SK-N-SH (cell line): ENCODE results near the gene NUP42. TPM values are rescaled to one million over a fixed set of nuclear protein-coding genes. Genes with fewer than 3 reads are reported as not detected.

Source experiments
- CTCF ChIA-PET: fragments of 300-600, 350-600 bp; formaldehyde crosslinking; extraction: SDS; loops from one replicate; lab custom pipeline; 2021; lab: Yijun Ruan, JAX
- POLR2A ChIA-PET: fragments of 350-600 bp; sonication (Branson Sonifier 250); formaldehyde crosslinking; extraction: SDS; loops from one replicate; lab custom pipeline; 2020; ENCODE audit warnings: antibody characterized with exemption, inconsistent platforms; lab: Yijun Ruan, JAX
- DNase-seq: peaks from one replicate; pipeline ENCODE4 v3.0.0; 2012
- H2AFZ ChIP-seq: fragments of 200-600 bp; sonication (generic); 2 replicates; pipeline ENCODE4 v1.8.1; 2016; ENCODE audit warnings: antibody characterized with exemption, mild to moderate bottlenecking, low read depth
- H3F3A ChIP-seq: fragments of 200-600 bp; sonication (generic); replicated peaks from 2 replicates; pipeline ENCODE3; 2016; ENCODE audit warnings: antibody characterized with exemption, mild to moderate bottlenecking; ENCODE audit not compliant: insufficient read depth
- H3K27ac ChIP-seq, 2 experiments: fragments of 200-500 bp in 1 of 2; fragments of 200-600 bp in 1 of 2; sonication (Bioruptor generic) in 1 of 2; sonication (generic), shearing (Covaris generic) in 1 of 2; 2 replicates each; pipeline versions ENCODE4 v1.5.1 to v1.6.1; 2014 to 2016; ENCODE audit warnings: low read depth in 2 of 2, inconsistent platforms in 1 of 2, low read length in 1 of 2, mild to moderate bottlenecking in 1 of 2, mixed read lengths in 1 of 2
- H3K27me3 ChIP-seq: fragments of 200-600 bp; sonication (generic), shearing (Covaris generic); 2 replicates; pipeline ENCODE4 v1.6.1; 2016; ENCODE audit warnings: mixed run types; ENCODE audit not compliant: insufficient read depth
- H3K36me3 ChIP-seq, 2 experiments: fragments of 200-500 bp in 1 of 2; fragments of 200-600 bp in 1 of 2; sonication (Bioruptor generic) in 1 of 2; sonication (generic) in 1 of 2; replicated peaks in 1 of 2; 2 replicates each; pipeline versions ENCODE3 to v1.5.1; 2014 to 2016; ENCODE audit warnings: low read length in 1 of 2, mild to moderate bottlenecking in 1 of 2; ENCODE audit not compliant: insufficient read depth in 2 of 2, control insufficient read depth in 1 of 2
- H3K4me1 ChIP-seq, 2 experiments: fragments of 200-500 bp in 1 of 2; fragments of 200-600 bp in 1 of 2; sonication (Bioruptor generic) in 1 of 2; sonication (generic), shearing (Covaris generic) in 1 of 2; 2 replicates each; pipeline versions ENCODE4 v1.5.1 to v1.6.1; 2014 to 2016; ENCODE audit warnings: low read depth in 1 of 2, low read length in 1 of 2, mixed run types in 1 of 2; ENCODE audit not compliant: insufficient read depth in 2 of 2, control insufficient read depth in 1 of 2
- H3K4me2 ChIP-seq: fragments of 200-600 bp; sonication (generic), shearing (Covaris generic); 2 replicates; pipeline ENCODE4 v1.6.1; 2017; ENCODE audit warnings: mixed run types
- H3K4me3 ChIP-seq, 2 experiments: fragments of 200-500 bp in 1 of 2; fragments of 200-600 bp in 1 of 2; sonication (Bioruptor generic) in 1 of 2; sonication (generic), shearing (Covaris generic) in 1 of 2; 2 replicates each; pipeline versions ENCODE4 v1.5.1 to v1.8.1; 2014 to 2016; ENCODE audit warnings: low read depth in 2 of 2, inconsistent platforms in 1 of 2, low read length in 1 of 2, mild to moderate bottlenecking in 1 of 2, mixed read lengths in 1 of 2, moderate library complexity in 1 of 2
- H3K79me2 ChIP-seq: fragments of 200-600 bp; sonication (generic); 2 replicates; pipeline ENCODE4 v1.8.1; 2017; ENCODE audit warnings: mild to moderate bottlenecking; ENCODE audit not compliant: insufficient read depth
- H3K9ac ChIP-seq: fragments of 200-600 bp; sonication (generic); 2 replicates; pipeline ENCODE4 v1.6.1; 2017; ENCODE audit warnings: mixed run types
- H3K9me2 ChIP-seq: fragments of 200-600 bp; sonication (generic); 2 replicates; pipeline ENCODE4 v1.6.1; 2017; ENCODE audit warnings: mixed run types
- H3K9me3 ChIP-seq: fragments of 200-600 bp; sonication (generic); 2 replicates; pipeline ENCODE4 v1.6.1; 2017; ENCODE audit warnings: mixed run types, mild to moderate bottlenecking, moderate library complexity
- H4K20me1 ChIP-seq: fragments of 200-600 bp; sonication (generic); 2 replicates; pipeline ENCODE4 v1.6.1; 2017; ENCODE audit warnings: mild to moderate bottlenecking, mixed run types; ENCODE audit not compliant: insufficient read depth
- CHD2 ChIP-seq: fragments of 150-350 bp; IDR thresholded peaks from 2 replicates; pipeline ENCODE4 v1.6.1; 2018; ENCODE audit warnings: low read length; ENCODE audit not compliant: partially characterized antibody
- FOSL2 ChIP-seq: IDR thresholded peaks from 2 replicates; pipeline ENCODE4 v1.4.0; 2012; ENCODE audit warnings: low read depth, mild to moderate bottlenecking, moderate library complexity, borderline replicate concordance
- FOXJ3 ChIP-seq: sonication (generic); formaldehyde crosslinking; IDR thresholded peaks from 2 replicates; pipeline ENCODE4 v1.5.1; 2020; ENCODE audit warnings: mild to moderate bottlenecking, missing genetic modification reagents
- MXI1 ChIP-seq: IDR thresholded peaks from 2 replicates; pipeline ENCODE4 v1.6.1; 2012; ENCODE audit warnings: mild to moderate bottlenecking, low read depth, low read length, improper control_type of control experiment
- NFIC ChIP-seq: IDR thresholded peaks from 2 replicates; pipeline ENCODE4 v1.4.0; 2012; ENCODE audit warnings: borderline replicate concordance
- NRF1 ChIP-seq: IDR thresholded peaks from 2 replicates; pipeline ENCODE4 v1.6.1; 2012; ENCODE audit warnings: low read depth, mild to moderate bottlenecking, low read length
- POLR2AphosphoS5 ChIP-seq: IDR thresholded peaks from 2 replicates; pipeline ENCODE4 v1.6.1; 2012; ENCODE audit warnings: low read depth, low read length
- RAD21 ChIP-seq: IDR thresholded peaks from 2 replicates; pipeline ENCODE4 v1.6.1; 2012; ENCODE audit warnings: mild to moderate bottlenecking, low read length
- RFX5 ChIP-seq: IDR thresholded peaks from 2 replicates; pipeline ENCODE4 v1.6.1; 2012; ENCODE audit warnings: mild to moderate bottlenecking, improper control_type of control experiment, low read length
- RXRA ChIP-seq: IDR thresholded peaks from 2 replicates; pipeline ENCODE4 v1.4.0; 2012; ENCODE audit warnings: low read depth, mild to moderate bottlenecking, borderline replicate concordance
- SIN3A ChIP-seq: IDR thresholded peaks from 2 replicates; pipeline ENCODE4 v1.6.1; 2012; ENCODE audit warnings: low read depth, mild to moderate bottlenecking, low read length, moderate library complexity, borderline replicate concordance
- SMC3 ChIP-seq: IDR thresholded peaks from 2 replicates; pipeline ENCODE4 v1.6.1; 2012; ENCODE audit warnings: low read depth, low read length, improper control_type of control experiment
- TCF12 ChIP-seq: IDR thresholded peaks from 2 replicates; pipeline ENCODE4 v1.4.0; 2012
- YY1 ChIP-seq: IDR thresholded peaks from 2 replicates; pipeline ENCODE4 v1.4.0; 2012; ENCODE audit warnings: low read depth, mild to moderate bottlenecking
- WGBS: methylation state at CpG from one replicate; pipeline ENCODE4 v1.1.6; 2017; ENCODE audit warnings: low lambda C conversion rate; 5-methylcytosine and 5-hydroxymethylcytosine counted together
- polyA plus RNA-seq, 3 experiments: library from polyadenylated mRNA; depleted of rRNA; stranded (reverse); fragments of >200 nt; gene quantifications; 2 replicates each; pipeline ENCODE4 v1.2.3, GENCODE V29; 2012
- TF ChIP-seq, protein P1 (sequence below): IDR thresholded peaks from 2 replicates; pipeline ENCODE4 v1.4.0; 2012; ENCODE audit warnings: low read depth, borderline replicate concordance
- TF ChIP-seq, protein P2 (sequence below): IDR thresholded peaks from 2 replicates; pipeline ENCODE4 v1.4.0; 2012; ENCODE audit warnings: low read depth, borderline replicate concordance
- TF ChIP-seq, protein P3 (sequence below): fragments of 200-600 bp; sonication (generic); IDR thresholded peaks from 2 replicates; pipeline ENCODE4 v1.6.1; 2017; ENCODE audit warnings: antibody characterized with exemption, mild to moderate bottlenecking, moderate library complexity
- TF ChIP-seq, protein P4 (sequence below): fragments of 150-350 bp; IDR thresholded peaks from 2 replicates; pipeline ENCODE4 v1.6.1; 2016; ENCODE audit warnings: mild to moderate bottlenecking, low read depth, low read length
- TF ChIP-seq, protein P5 (sequence below): fragments of 150-350 bp; IDR thresholded peaks from 2 replicates; pipeline ENCODE4 v1.6.1; 2017; ENCODE audit warnings: antibody characterized with exemption, low read length, low read depth, borderline replicate concordance
- TF ChIP-seq, protein P6 (sequence below): IDR thresholded peaks from 2 replicates; pipeline ENCODE4 v1.4.0; 2012; ENCODE audit warnings: low read depth

Gene NUP42
- polyA plus RNA-seq, 1 of the 3 experiments (the other 2 are of a cell fraction) = 22.7 TPM

DNA sequence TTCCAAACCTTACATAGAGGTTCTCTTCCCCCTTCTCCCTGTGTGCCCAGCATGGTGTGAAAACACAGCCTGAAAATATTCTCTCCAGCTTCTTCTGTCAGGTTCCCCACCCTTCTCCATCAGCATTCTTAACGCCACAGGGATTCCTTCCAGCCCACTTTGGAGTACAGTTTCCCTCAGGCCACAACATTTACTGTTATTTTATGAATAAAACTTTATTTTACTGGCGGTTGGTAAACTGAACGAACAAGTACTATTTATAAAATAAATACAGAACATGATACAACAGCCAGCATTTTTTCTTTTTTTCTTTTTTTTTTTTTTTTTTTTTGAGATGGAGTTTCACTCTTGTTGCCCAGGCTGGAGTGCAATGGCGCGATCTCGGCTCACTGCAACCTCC lies 33.1 kb downstream of the NUP42 start:
- Histone ChIP-seq H2AFZ (no peak overlapping the region), H3K9me2 (no peaks in the 10 kb centered on the region), H3K4me1 (peaks cover 0 to 8% of the 10 kb centered on the region in 2 experiments; a peak in 1 of 4 replicates), H3K27me3 (no peaks in the 10 kb centered on the region), H3K9me3 (no peaks in the 10 kb centered on the region), H4K20me1 (no peaks in the 10 kb centered on the region), H3K9ac (no peak overlapping the region), H3K4me3 (no peak overlapping the region), H3K36me3 (no peaks in the 10 kb centered on the region), H3K79me2 (no peaks in the 10 kb centered on the region), H3K27ac (no peak overlapping the region), H3K4me2 (no peak overlapping the region), H3F3A (no peaks in the 10 kb centered on the region)
- ChIA-PET CTCF (interaction anchor here (0.7 to 2.0 kb wide), 9 partner anchors 12 to 332 kb away, joined by 3 to 6 read pairs (median 4); no protein-coding TSS in a partner anchor), POLR2A (interaction anchor here (0.9 kb wide), 1 partner anchor 109 kb away, joined by 3 read pairs; the partner anchor contains the start of gene KLHL7)
- TF ChIP-seq YY1 (no peak), RFX5 (no peak), SIN3A (no peak), POLR2AphosphoS5 (no peak), NRF1 (no peak), FOXJ3 (CRISPR knock-in tag) (no peak), RAD21 (no peak), TCF12 (no peak), CHD2 (no peak), NFIC (no peak), MXI1 (no peak), FOSL2 (no peak), SMC3 (no peak), RXRA (no peak)
- TF ChIP-seq, protein P1, sequence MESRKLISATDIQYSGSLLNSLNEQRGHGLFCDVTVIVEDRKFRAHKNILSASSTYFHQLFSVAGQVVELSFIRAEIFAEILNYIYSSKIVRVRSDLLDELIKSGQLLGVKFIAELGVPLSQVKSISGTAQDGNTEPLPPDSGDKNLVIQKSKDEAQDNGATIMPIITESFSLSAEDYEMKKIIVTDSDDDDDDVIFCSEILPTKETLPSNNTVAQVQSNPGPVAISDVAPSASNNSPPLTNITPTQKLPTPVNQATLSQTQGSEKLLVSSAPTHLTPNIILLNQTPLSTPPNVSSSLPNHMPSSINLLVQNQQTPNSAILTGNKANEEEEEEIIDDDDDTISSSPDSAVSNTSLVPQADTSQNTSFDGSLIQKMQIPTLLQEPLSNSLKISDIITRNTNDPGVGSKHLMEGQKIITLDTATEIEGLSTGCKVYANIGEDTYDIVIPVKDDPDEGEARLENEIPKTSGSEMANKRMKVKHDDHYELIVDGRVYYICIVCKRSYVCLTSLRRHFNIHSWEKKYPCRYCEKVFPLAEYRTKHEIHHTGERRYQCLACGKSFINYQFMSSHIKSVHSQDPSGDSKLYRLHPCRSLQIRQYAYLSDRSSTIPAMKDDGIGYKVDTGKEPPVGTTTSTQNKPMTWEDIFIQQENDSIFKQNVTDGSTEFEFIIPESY = no peak
- TF ChIP-seq, protein P2, sequence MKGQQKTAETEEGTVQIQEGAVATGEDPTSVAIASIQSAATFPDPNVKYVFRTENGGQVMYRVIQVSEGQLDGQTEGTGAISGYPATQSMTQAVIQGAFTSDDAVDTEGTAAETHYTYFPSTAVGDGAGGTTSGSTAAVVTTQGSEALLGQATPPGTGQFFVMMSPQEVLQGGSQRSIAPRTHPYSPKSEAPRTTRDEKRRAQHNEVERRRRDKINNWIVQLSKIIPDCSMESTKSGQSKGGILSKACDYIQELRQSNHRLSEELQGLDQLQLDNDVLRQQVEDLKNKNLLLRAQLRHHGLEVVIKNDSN = no peak
- TF ChIP-seq, protein P3, sequence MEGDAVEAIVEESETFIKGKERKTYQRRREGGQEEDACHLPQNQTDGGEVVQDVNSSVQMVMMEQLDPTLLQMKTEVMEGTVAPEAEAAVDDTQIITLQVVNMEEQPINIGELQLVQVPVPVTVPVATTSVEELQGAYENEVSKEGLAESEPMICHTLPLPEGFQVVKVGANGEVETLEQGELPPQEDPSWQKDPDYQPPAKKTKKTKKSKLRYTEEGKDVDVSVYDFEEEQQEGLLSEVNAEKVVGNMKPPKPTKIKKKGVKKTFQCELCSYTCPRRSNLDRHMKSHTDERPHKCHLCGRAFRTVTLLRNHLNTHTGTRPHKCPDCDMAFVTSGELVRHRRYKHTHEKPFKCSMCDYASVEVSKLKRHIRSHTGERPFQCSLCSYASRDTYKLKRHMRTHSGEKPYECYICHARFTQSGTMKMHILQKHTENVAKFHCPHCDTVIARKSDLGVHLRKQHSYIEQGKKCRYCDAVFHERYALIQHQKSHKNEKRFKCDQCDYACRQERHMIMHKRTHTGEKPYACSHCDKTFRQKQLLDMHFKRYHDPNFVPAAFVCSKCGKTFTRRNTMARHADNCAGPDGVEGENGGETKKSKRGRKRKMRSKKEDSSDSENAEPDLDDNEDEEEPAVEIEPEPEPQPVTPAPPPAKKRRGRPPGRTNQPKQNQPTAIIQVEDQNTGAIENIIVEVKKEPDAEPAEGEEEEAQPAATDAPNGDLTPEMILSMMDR = no peak
- TF ChIP-seq, protein P4, sequence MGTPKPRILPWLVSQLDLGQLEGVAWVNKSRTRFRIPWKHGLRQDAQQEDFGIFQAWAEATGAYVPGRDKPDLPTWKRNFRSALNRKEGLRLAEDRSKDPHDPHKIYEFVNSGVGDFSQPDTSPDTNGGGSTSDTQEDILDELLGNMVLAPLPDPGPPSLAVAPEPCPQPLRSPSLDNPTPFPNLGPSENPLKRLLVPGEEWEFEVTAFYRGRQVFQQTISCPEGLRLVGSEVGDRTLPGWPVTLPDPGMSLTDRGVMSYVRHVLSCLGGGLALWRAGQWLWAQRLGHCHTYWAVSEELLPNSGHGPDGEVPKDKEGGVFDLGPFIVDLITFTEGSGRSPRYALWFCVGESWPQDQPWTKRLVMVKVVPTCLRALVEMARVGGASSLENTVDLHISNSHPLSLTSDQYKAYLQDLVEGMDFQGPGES = no peak
- TF ChIP-seq, protein P5, sequence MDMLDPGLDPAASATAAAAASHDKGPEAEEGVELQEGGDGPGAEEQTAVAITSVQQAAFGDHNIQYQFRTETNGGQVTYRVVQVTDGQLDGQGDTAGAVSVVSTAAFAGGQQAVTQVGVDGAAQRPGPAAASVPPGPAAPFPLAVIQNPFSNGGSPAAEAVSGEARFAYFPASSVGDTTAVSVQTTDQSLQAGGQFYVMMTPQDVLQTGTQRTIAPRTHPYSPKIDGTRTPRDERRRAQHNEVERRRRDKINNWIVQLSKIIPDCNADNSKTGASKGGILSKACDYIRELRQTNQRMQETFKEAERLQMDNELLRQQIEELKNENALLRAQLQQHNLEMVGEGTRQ = no peak
- TF ChIP-seq, protein P6, sequence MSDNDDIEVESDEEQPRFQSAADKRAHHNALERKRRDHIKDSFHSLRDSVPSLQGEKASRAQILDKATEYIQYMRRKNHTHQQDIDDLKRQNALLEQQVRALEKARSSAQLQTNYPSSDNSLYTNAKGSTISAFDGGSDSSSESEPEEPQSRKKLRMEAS = no peak
- 88% methylated on average over 6 of the region's 6 CpGs for WGBS
- DNase-seq = no peak
